22Rv1 (cell line): Measurements from ENCODE around the gene MEI4.

Experiments
- ZFX ChIP-seq: fragments of 450-650 bp; IDR thresholded peaks from 2 replicates; pipeline ENCODE4 v1.6.1; 2017; ENCODE audit warnings: antibody characterized with exemption, borderline replicate concordance
- TF ChIP-seq, protein P1 (sequence below): fragments of 450-650 bp; IDR thresholded peaks from 2 replicates; pipeline ENCODE4 v1.5.1; 2017; ENCODE audit warnings: mild to moderate bottlenecking

DNA sequence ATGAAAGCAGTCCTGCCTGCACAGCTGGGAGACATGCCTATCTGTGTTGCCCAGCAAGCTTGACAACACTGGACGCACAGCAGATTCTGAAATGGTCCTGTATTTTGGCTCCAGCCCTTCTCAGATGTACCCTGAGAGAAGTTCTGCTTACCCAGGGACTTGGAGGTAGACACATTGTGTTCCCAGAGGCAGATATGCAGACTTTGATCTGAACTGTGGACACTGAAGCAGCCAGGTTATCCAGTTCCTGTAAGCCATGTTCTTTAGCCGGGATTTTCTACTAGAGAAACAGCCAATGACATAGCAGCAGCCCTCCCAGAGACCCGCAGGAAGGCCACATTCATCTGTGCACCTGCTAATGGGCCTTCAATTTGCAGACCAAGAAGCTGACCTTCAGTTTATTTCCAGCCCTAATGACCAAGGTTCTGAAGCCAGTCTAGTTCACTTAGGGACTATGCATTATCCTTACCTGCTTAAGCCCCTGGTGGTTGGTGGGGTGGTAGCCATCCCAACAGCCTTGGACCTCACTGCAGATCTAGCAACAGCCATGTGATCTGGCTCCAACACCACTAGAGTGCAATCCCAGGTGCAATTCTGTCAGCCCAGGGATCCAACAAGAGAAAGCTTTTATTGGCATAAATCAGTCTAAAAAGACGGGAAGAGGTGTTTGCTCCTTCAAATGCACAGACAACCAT, 134.2 kb downstream of the MEI4 start:
- TF ChIP-seq, protein P1, sequence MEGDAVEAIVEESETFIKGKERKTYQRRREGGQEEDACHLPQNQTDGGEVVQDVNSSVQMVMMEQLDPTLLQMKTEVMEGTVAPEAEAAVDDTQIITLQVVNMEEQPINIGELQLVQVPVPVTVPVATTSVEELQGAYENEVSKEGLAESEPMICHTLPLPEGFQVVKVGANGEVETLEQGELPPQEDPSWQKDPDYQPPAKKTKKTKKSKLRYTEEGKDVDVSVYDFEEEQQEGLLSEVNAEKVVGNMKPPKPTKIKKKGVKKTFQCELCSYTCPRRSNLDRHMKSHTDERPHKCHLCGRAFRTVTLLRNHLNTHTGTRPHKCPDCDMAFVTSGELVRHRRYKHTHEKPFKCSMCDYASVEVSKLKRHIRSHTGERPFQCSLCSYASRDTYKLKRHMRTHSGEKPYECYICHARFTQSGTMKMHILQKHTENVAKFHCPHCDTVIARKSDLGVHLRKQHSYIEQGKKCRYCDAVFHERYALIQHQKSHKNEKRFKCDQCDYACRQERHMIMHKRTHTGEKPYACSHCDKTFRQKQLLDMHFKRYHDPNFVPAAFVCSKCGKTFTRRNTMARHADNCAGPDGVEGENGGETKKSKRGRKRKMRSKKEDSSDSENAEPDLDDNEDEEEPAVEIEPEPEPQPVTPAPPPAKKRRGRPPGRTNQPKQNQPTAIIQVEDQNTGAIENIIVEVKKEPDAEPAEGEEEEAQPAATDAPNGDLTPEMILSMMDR = no peak
- no peak for TF ChIP-seq ZFX
